HG03095 (cell line): ENCODE results near the gene RASA1.

ENCODE experiments used
- ATAC-seq: cut with Tn5 transposase; IDR thresholded peaks from one replicate; pipeline ENCODE4 v1.9.1; 2021; ENCODE audit warnings: moderate library complexity; ENCODE audit not compliant: unreplicated experiment

RASA1 gene

DNA sequence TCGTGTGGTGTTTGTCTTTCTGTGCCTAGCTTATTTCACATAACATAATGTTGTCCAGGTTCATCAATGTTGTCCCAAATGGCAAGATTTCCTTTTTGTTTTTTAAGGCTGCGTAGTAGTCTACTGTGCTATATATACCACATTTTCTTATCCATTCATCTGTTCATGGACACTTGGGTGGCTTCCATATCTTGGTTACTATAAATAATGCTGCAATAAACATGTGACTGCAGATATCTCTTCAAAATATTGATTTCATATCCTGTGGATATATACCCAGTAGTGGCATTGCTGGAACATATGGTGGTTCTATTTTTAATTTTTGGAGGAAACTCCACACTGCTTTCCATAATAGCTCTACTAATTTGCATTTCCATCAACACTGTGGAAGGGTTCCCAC, 170.5 kb downstream of the RASA1 start:
- no peak for ATAC-seq
